ENCODE results near the gene WDR53.

GRCh38 chr3:196611761-196612483 lies 43.6 kb upstream of the WDR53 start:
- peak; percentile 4 for TF ChIP-seq POLR2A (IDR thresholded peaks at IDR 0.05; ENCODE audit: low read depth)
- TF ChIP-seq, protein P1, sequence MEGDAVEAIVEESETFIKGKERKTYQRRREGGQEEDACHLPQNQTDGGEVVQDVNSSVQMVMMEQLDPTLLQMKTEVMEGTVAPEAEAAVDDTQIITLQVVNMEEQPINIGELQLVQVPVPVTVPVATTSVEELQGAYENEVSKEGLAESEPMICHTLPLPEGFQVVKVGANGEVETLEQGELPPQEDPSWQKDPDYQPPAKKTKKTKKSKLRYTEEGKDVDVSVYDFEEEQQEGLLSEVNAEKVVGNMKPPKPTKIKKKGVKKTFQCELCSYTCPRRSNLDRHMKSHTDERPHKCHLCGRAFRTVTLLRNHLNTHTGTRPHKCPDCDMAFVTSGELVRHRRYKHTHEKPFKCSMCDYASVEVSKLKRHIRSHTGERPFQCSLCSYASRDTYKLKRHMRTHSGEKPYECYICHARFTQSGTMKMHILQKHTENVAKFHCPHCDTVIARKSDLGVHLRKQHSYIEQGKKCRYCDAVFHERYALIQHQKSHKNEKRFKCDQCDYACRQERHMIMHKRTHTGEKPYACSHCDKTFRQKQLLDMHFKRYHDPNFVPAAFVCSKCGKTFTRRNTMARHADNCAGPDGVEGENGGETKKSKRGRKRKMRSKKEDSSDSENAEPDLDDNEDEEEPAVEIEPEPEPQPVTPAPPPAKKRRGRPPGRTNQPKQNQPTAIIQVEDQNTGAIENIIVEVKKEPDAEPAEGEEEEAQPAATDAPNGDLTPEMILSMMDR (IDR thresholded peaks at IDR 0.05), result no peak
